ENCODE results near the gene SERTAD2. TPM values are rescaled to one million over a fixed set of nuclear protein-coding genes. Genes with fewer than 3 reads are reported as not detected.

The SERTAD2 gene
- total RNA-seq, 4 donors from 2014 or later, result 5.4 to 22.1 (median 13.2) TPM

DNA sequence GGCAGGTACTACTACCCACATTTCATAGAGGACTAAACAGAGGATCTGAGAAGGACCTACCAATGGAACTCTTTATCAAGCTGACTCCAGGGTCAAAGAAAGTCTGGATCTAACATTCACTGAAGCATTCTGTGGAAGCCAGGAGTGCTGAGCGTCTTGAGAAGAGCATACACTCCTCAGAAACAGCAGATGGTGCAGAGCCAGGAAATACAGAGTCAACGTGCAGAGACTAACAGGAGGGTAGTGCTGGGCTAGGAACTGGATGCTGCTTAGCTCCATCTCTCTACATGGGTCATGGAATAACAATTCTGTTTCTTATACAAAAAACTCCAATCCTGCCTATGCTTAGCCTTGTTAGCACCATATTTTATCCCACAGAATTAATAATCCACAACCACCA lies 5.5 kb upstream of the SERTAD2 start:
- no peak for TF ChIP-seq EP300 (IDR thresholded peaks at IDR 0.05; ENCODE audit: low read depth)
- no peak for TF ChIP-seq POLR2AphosphoS5 (IDR thresholded peaks at IDR 0.05)
- TF ChIP-seq POLR2A (IDR thresholded peaks at IDR 0.05), result no peak
- TF ChIP-seq, protein P1, sequence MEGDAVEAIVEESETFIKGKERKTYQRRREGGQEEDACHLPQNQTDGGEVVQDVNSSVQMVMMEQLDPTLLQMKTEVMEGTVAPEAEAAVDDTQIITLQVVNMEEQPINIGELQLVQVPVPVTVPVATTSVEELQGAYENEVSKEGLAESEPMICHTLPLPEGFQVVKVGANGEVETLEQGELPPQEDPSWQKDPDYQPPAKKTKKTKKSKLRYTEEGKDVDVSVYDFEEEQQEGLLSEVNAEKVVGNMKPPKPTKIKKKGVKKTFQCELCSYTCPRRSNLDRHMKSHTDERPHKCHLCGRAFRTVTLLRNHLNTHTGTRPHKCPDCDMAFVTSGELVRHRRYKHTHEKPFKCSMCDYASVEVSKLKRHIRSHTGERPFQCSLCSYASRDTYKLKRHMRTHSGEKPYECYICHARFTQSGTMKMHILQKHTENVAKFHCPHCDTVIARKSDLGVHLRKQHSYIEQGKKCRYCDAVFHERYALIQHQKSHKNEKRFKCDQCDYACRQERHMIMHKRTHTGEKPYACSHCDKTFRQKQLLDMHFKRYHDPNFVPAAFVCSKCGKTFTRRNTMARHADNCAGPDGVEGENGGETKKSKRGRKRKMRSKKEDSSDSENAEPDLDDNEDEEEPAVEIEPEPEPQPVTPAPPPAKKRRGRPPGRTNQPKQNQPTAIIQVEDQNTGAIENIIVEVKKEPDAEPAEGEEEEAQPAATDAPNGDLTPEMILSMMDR (IDR thresholded peaks at IDR 0.05), result no peak
- intact Hi-C loops (cut with DNase I; ENCODE audit: low total_unique reads) (no loop called here), in situ Hi-C loops (cut with MboI; ENCODE audit: low pct_ligation_motif_present in 1 of 4, low pct_unique_long_range_greater_than_20kb in 1 of 4, low sequenced_read_pairs in 3 of 4) (loop anchor here in 2 of 4 donors (5.0 to 10.0 kb wide), 3 partner anchors 86 to 203 kb away; no protein-coding TSS in a partner anchor)
- no peaks in the 10 kb centered on the region for H3K36me3 ChIP-seq
- no peak overlapping the region for H3K27ac ChIP-seq
- no peak for DNase-seq
- WGBS, 2 donors (ENCODE audit: low coverage in 1 of 2), result 40 to 82% methylated on average over 1 to 2 of the region's 2 CpGs
- no peak overlapping the region for H3K4me3 ChIP-seq
- H3K4me1 ChIP-seq, result peaks cover 0 to 12% (median 9%) of the 10 kb centered on the region in 4 donors
- no peaks in the 10 kb centered on the region for H3K27me3 ChIP-seq
- H3K9me3 ChIP-seq, result no peaks in the 10 kb centered on the region

DNA sequence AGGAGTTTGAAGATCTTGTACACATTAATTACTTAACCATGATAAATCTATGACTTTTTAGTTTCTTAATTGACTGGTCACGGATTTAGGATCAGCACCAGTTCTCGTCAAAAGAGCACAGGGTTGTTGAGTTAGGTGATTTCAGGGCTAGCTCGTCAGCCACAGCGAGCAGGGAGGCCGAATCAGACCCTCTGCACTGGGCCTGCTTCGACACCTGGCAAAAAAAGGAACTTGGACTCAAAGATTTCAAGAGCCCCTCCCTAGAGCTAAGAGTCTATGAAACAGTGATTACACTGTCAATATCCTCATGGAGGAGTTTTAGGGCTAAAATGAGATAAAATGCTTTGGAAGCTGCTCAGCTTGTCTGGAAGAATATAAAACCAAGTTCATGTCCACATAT lies 4.6 kb upstream of the SERTAD2 start:
- 88% methylated on average over 6 of the region's 6 CpGs; no CpG with 5 or more reads in 1 of the 2 donors for WGBS, 2 donors (ENCODE audit: low coverage in 1 of 2)
- no peak for DNase-seq
- Histone ChIP-seq H3K36me3 (no peaks in the 10 kb centered on the region), H3K27ac (no peak overlapping the region), H3K9me3 (no peaks in the 10 kb centered on the region), H3K4me3 (no peak overlapping the region), H3K4me1 (peaks cover 0 to 12% (median 9%) of the 10 kb centered on the region in 4 donors), H3K27me3 (no peaks in the 10 kb centered on the region)
- in situ Hi-C loops (cut with MboI; ENCODE audit: low pct_ligation_motif_present in 1 of 4, low pct_unique_long_range_greater_than_20kb in 1 of 4, low sequenced_read_pairs in 3 of 4), result loop anchor here in 2 of 4 donors (5.0 to 10.0 kb wide), 3 partner anchors 87 to 204 kb away; no protein-coding TSS in a partner anchor
- intact Hi-C loops (cut with DNase I; ENCODE audit: low total_unique reads), result loop anchor here (1.0 kb wide), 1 partner anchor 23 kb away; no protein-coding TSS in a partner anchor
- TF ChIP-seq POLR2AphosphoS5 (IDR thresholded peaks at IDR 0.05) (no peak), POLR2A (IDR thresholded peaks at IDR 0.05) (no peak), EP300 (IDR thresholded peaks at IDR 0.05; ENCODE audit: low read depth) (no peak)
- TF ChIP-seq, protein P1 (IDR thresholded peaks at IDR 0.05), result no peak

DNA sequence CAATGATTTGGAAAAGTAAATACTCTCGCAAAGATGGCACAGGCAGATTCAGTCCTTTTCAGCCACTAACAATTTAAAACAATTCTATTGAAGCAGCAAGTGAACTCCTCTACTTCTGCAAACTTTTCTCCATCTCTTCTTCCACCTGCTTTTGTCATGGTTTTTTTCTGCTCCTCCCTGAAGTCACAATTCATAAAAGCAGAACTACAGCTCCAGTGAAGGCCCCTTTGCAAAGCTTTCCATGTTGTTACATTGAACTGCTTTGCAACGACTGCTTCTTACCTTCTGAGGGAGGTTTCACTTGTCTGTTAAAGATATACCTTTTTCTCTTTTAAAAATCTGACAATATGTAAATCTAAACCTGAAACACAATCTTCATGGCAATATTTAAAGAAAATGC lies 3.7 kb upstream of the SERTAD2 start:
- in situ Hi-C loops (cut with MboI; ENCODE audit: low pct_ligation_motif_present in 1 of 4, low pct_unique_long_range_greater_than_20kb in 1 of 4, low sequenced_read_pairs in 3 of 4), result loop anchor here in 2 of 4 donors (5.0 to 10.0 kb wide), 3 partner anchors 87 to 205 kb away; no protein-coding TSS in a partner anchor
- Histone ChIP-seq H3K9me3 (no peaks in the 10 kb centered on the region), H3K36me3 (no peaks in the 10 kb centered on the region), H3K4me3 (no peak overlapping the region), H3K27me3 (no peaks in the 10 kb centered on the region), H3K27ac (no peak overlapping the region), H3K4me1 (peaks cover under 1 to 14% (median 11%) of the 10 kb centered on the region in 4 donors)
- 71 to 87% methylated on average over 2 of the region's 2 CpGs for WGBS, 2 donors (ENCODE audit: low coverage in 1 of 2)
- intact Hi-C loops (cut with DNase I; ENCODE audit: low total_unique reads), result no loop called here
- no peak for TF ChIP-seq POLR2A (IDR thresholded peaks at IDR 0.05)
- TF ChIP-seq POLR2AphosphoS5 (IDR thresholded peaks at IDR 0.05), result no peak
- TF ChIP-seq EP300 (IDR thresholded peaks at IDR 0.05; ENCODE audit: low read depth), result no peak
- TF ChIP-seq, protein P1 (IDR thresholded peaks at IDR 0.05), result no peak
- DNase-seq, result no peak

DNA sequence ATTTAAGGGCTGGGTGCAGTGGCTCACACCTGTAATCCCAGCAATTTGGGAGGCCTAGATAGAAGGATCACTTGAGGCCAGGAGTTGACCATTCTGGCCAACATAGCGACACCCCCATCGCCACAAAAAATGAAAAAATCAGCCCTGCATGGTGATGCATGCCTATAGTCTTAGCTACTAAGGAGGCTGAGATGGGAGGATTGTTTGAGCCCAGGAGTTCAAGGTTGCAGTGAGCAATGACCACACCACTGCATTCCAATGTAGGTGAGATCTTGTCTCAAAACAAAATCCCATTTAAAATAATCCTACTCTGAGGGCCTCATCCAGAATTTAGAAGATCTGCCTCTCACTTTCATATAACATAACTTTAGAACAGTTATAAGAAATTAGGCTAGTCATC lies 2.7 kb upstream of the SERTAD2 start:
- H3K9me3 ChIP-seq, result no peaks in the 10 kb centered on the region
- no peak overlapping the region for H3K27ac ChIP-seq
- intact Hi-C loops (cut with DNase I; ENCODE audit: low total_unique reads) (no loop called here), in situ Hi-C loops (cut with MboI; ENCODE audit: low pct_ligation_motif_present in 1 of 4, low pct_unique_long_range_greater_than_20kb in 1 of 4, low sequenced_read_pairs in 3 of 4) (loop anchor here in 2 of 4 donors (5.0 to 10.0 kb wide), 3 partner anchors 88 to 206 kb away; no protein-coding TSS in a partner anchor)
- no peaks in the 10 kb centered on the region for H3K36me3 ChIP-seq
- TF ChIP-seq POLR2AphosphoS5 (IDR thresholded peaks at IDR 0.05) (no peak), POLR2A (IDR thresholded peaks at IDR 0.05) (no peak), EP300 (IDR thresholded peaks at IDR 0.05; ENCODE audit: low read depth) (no peak)
- TF ChIP-seq, protein P1 (IDR thresholded peaks at IDR 0.05), result no peak
- no peak for DNase-seq
- 80 to 93% methylated on average over 1 to 2 of the region's 2 CpGs for WGBS, 2 donors (ENCODE audit: low coverage in 1 of 2)
- H3K4me3 ChIP-seq, result no peak overlapping the region
- H3K27me3 ChIP-seq, result no peaks in the 10 kb centered on the region
- peaks cover 9 to 22% (median 20%) of the 10 kb centered on the region in 4 donors for H3K4me1 ChIP-seq

Data from transverse colon (tissue), 4 donors.